NCI-H1048 (cell line): ENCODE measurements around the gene ARL2BP.
"Not testable (repeated sequence)": the region's sequence is repeated elsewhere in the genome, so short reads cannot be mapped to it uniquely, and the experiment has no call there.

ENCODE experiments used
- DNase-seq: peaks from one replicate; lab custom pipeline; 2025; lab: John Stamatoyannopoulos, UW

The ARL2BP gene

DNA sequence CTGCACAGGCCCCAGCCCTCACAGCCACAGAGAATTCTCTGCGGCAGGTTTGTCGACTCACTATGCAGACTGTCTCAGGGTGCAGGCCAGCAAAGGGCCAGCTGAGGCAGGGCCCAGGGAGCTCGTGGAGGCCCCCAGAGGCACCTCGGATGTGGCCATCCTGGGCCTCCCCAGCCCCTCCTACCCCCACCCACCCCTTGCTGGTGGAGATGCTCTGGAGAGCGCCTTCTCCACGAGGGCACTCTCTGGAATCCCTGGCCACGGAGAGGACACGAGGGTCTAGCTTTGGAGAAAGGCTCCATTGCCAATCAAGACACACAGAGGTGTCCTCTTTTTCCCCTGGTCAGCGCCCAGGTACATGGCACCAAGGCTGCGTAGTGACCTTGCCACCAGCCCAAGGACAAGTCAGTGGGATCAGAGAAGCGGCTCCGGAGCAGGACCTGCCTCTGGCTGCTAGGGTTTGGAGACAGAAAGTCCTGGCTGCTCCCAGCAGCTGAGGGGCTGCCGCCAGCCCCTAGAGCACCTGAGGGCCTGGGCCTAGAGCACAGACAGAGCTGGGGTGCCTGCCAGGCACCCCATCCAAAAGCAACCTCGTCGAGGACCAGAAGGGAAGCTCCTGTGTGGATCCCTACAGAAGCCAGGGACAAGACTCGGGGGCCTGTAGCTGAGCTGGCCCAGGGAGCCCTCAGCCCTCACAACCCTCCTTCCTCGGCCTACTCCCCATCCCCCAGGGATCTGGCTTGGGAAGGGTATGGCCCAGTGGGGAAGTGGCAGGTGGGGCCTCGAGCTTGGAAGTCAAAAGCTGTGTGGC lies 18.7 kb downstream of the ARL2BP start:
- DNase-seq, result no peak

DNA sequence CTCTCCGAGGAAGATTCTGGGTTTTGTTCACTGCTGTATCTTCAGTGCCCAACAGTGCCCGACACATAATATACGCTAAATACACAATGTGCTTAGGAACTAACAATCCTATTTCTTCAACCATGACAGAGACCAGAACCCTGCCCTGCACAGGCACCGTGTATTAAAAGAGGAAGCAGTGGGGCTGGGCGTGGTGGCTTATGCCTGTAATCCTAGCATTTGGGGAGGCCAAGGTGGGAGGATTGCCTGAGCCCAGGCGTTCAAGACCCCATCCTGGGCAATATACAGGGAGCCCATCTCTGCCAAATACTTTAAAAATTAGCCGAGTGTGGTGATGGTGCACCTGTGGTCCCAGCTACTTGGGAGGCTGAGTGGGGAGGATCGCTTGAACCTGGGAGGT lies 19.3 kb downstream of the ARL2BP start:
- DNase-seq, result no peak

DNA sequence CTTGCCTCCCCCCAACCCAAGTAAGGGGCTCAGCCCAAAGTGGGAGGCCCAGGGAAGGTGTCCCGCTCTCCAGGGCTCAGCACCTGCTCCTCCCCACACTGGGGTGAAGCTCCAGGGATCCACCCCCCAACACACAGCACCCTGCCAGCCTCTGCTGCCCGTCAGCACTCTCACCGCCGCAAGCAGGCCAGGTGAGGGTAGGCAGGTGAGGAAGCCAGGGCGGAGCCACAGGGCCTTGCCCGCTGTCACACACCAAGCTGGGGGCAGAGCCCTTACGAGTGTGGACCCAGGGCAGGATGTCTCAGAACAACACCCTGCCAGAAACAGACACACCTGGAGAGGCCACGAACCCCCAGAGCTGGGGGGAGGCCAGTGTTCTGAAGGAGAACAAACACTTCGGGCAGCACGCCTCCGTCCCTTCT lies 19.9 kb downstream of the ARL2BP start:
- no peak for DNase-seq

DNA sequence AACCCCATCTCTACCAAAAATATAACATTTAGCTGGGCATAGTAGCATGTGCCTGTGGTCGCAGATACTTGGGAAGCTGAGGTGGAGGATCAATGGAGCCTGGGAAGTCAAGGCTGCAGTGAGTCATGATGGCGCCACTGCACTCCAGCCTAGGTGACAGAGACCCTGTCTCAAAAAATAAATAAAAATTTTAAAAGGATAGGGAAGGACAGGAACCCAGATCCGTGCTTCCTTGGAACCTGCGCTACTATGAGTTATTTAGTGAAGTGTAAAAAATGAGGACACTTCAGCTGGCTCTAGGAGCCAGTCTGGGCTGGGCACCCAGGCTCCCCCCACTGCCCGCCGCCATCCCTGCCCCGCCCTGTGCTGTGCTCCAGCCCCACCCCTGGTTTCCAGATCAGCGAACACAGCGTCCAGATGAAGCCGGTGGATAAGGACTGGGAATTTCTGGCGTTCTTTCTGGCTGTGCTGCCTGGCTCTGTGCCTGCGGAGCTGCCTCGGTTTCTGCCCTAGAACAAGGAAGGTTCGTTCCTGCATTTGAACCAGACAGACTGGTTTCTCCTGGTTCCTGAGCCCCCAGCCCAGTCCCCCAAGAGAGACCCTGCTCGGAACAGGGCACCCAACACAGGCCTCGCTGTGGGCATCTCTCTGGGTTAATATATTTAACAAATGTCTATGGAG lies 20.9 kb downstream of the ARL2BP start:
- no peak for DNase-seq

DNA sequence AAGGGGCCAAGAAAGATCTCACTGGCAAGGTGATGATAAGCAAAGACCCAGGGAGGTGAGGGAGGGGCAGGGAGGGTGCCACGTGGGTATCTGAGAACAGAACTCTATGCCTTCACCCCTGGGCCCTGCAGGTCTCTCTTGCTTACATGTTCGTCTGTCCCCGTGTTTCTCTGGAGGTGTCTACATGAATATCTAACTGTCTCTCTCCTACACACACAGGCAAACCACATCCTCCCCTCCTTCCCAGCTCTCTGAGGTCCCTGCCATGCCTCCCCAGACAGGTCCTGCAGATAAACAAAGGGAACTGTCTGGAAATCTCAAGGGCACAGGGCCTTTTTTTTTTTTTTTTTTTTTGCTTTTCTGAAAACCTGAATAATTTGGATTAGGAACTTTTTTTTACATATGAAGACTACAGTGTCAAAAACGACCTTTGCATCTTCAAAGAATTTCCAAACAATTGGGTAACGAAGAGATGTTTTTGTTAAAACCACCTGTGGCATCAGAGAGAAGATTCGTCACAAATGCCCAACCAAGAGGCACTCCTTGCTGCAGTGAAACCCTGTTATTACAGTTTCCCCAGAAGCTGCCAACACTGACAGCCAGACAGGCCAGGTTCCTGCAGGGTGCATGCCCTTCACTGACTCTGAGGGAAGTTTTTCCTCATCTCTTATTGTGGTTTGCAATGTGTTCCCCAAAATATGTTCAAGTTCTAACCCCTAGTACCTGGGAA lies 21.6 kb downstream of the ARL2BP start:
- DNase-seq, result no peak

DNA sequence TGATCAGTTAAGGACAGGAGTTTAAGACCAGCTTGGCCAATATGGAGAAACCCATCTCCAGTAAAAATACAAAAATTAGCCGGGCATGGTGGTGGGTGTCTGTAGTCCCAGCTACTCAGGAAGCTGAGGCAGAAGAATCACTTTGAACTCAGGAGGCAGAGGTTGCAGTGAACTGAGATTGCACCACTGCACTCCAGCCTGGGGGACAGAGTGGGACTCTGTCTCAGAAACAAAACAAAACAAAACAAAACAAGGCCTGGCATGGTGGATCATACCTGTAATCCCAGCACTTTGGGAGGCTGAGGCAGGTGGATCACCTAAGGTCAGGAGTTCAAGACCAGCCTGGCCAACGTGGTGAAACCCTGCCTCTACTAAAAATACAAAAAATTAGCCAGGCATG lies 22.3 kb downstream of the ARL2BP start:
- DNase-seq, result not testable (repeated sequence)

DNA sequence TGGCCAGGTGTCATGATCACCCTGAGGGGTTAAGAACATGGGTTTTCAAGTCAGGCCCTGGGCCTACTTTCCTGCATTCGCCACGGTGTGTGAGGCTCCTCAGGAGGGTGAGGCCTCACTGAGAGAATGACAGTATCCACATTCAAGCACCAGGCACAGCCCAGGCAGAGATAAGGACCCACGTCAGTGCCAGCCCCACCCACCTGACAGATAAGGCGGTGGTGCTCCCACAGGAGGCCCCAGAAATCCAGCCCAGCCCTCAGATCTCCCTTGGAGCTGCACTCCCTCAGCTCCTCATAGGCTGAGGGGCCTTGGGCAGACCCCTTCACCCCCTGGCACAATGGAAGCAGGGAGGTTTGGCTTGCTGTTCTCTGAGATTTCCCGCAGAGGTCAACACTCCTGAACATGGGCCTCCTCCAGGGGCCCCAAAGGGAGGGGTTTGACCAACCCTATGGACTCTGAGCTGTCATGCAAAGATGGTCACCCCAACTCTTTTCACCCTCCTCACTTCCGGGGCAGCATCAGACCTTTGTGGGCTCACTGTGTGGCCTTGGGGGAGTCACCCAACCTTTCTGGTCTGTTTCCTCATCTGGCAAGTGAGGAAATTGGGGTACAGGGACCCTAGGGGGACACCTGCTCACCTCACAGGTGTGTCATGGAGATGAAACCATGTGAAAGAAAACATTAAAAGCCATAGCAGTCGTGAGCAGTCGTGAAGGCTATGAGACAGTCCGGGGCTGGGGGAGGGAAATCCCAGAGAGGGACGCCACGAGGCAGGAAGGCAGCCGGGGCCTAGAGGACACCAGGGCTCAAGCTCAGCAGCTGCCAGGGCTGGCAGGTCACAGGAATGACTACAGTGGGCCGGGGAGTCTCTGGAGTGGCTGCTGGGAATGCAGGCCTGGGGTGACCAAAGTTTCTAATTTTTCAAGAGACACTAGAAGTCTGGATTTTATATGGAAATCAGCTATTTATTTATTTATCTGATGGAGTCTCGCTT lies 24.0 kb downstream of the ARL2BP start:
- no peak for DNase-seq

DNA sequence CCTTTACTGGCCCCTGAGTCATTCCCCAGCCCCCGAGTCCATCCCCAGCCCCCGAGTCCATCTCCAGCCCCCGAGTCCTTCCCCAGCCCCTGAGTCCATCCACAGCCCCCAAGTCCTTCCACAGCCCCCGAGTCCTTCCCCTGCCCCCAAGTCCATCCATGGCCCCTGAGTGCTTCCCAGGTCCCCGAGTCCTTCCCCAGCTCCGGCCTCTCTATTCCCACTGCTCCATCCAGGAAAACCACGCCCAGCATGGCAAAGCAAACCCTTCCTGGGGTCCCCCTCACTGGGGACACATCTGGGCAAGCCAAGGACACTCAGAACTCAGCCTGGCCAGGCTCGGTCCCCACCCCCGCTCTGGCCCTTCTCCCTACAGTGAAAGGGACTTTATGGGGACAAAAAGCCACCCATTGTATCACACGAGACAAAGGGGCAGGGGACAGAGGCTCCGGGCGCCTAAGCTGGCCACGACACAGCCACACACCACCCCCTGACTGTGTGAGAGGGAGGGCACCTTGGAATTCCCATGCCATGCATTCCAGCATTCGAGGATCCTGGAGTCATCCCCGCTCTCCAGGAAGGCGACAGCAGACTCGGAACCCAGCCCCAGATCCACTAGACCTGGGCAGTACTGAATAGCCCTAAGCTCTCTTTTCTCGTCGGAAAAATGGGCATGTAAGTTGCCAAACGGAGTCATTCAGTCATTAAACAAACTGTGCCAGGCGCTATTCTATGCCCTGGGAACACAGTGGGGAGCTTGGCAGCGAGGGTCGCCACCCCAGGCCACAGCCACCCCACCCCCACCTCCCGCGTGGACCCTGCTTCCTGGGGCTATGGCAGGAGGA lies 25.4 kb downstream of the ARL2BP start:
- DNase-seq, result no peak

DNA sequence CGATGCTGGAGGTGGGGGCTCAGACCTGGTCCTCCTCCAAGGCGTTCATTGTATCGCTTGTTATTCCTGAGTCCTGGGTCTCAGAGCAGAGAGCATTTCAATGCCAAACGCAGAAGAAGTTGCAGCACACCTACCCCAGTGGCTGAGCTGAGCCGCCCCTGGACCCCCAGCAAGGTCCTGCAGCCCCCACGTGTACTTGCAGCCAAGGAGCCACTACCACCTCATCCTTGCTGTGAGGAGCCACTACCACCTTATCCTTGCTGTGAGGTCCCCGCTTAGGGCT lies 25.9 kb downstream of the ARL2BP start:
- DNase-seq, result no peak

DNA sequence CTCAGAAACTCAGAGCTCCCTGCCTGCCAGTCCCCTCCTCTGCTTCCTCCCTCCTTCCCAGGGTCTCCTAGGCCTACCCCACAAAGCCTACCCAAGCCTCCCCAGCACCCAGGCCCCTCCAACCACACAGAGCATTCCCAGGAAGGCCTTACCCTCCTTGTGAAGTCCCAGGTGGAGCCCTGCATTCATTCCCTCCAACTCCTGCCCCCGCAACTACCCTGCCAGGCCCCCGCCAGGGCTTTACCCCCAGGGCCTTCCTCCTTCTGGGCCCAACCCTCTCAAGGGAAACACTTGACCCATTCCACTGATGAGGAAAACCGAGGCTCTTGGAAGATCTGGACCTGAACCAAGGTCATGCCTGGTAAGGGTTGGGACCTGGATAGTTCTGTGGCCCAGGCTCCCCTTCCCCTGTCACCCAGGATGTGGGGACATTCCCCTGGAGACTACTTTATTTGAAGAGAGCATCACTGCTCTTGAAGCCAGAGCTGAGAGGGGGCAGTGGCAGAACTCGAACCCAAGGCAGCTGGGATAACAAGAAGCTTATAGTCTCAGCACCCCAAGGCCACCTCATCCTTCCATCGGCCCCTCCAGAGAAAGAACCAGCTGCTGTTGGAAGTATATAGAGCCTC lies 26.9 kb downstream of the ARL2BP start:
- DNase-seq, result no peak

DNA sequence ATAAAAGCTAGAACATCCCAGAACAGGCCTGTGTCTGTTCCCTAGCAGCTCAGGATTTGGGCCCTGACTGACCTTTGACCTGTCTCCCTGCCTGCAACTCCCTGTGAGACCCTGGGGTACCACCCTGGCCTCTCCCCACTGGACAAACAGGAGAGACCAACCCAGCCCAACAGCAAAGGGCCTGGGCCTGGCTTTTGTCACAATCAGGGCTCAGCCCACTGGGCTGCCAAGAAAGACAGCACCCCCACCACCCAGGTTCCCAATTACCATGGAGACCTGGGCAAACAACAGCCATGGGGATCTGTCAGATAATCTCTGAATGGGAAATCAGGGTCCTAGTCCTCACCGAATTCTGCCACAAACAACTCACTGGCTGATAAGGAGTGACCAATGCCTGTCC lies 28.3 kb downstream of the ARL2BP start:
- no peak for DNase-seq

DNA sequence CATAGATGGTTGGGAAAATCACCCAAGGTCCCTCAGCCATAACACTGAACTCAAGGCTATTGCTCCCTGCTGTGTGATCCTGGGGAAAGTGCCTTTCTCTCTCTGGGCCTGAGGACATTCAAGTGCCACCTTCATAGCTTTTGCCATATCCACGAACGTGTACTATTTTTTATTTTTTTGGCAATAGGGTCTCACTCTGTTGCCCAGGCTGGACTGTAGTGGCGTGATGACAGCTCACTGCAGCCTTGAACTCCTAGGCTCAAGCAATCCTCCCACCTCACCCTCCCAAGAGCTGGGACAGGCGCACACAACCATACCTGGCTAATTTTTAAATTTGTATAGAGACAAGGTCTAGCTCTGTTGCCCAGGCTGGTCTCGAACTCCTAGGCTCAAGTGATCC lies 28.8 kb downstream of the ARL2BP start:
- no peak for DNase-seq

DNA sequence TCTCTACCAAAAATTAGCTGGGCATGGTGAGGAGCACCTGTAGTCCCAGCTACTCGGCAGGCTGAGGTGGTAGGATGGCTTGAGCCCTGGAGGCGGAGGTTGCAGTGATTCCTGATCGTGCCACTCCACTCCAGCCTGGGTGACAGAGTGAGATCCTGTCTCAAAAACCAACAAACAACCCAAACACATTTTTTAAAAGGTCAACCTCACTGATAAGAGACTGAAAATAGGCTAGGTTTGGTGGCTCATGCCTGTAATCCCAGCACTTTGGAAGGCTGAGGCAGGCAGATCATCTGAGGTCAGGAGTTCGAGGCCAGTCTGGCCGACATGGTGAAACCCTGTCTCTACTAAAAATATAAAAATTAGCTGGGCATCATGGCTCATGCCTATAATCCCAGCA lies 30.9 kb downstream of the ARL2BP start:
- DNase-seq, result not testable (repeated sequence)

DNA sequence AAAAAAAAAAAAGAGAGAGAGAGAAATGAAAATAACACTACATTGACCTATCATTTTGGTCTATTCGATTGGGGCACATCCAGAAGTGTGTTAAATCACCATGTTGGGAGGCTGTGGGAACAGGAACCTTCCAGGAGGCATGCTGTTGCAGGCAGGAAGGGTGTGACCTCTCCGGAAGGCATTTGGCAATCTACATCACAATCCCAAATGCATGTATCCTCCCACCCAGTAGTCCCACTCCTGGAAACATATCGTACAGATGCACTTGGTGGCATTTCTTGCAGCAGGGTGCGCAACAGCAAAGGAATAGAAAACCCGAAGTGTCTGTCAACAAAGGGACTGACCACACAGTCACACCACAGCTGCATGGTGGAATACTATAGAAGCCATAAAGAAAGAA lies 31.5 kb downstream of the ARL2BP start:
- no peak for DNase-seq

DNA sequence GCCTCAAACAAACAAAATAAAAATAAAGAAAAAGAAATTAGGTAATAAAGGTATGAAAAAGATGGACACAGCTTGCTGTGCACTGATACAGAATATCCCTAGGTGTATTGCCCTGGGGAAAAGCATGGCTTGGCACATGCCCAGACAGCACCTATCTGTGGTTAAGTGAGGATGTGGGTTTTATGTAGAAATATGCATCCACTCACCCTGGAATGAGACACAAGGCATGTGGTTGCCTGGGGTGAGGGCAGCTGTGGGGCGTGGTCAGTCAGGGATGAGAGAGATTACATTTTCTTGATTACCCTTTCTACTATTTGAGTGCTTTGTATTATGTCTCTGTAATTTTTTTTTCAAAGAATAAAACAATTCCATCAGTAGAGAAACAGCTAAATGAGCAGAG lies 32.5 kb downstream of the ARL2BP start:
- no peak for DNase-seq

DNA sequence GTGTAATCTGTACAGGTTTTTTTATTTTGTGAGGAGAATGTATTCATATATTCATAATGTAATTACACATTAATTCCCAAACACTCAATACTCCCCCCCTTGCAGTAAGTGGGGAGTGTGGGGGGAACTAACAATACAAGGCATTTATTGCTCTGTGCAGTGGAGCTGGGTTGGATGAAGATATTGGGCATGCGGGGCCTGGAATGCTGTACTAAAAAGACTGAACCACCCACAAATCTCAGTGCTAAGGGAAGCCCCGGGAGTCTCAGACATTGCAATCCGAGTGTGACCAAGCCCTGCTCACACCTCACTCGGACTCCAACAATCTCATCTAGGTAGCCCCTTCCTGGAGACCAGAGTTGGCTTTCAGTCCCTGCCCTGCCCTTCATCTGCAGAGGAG lies 33.4 kb downstream of the ARL2BP start:
- DNase-seq, result no peak

DNA sequence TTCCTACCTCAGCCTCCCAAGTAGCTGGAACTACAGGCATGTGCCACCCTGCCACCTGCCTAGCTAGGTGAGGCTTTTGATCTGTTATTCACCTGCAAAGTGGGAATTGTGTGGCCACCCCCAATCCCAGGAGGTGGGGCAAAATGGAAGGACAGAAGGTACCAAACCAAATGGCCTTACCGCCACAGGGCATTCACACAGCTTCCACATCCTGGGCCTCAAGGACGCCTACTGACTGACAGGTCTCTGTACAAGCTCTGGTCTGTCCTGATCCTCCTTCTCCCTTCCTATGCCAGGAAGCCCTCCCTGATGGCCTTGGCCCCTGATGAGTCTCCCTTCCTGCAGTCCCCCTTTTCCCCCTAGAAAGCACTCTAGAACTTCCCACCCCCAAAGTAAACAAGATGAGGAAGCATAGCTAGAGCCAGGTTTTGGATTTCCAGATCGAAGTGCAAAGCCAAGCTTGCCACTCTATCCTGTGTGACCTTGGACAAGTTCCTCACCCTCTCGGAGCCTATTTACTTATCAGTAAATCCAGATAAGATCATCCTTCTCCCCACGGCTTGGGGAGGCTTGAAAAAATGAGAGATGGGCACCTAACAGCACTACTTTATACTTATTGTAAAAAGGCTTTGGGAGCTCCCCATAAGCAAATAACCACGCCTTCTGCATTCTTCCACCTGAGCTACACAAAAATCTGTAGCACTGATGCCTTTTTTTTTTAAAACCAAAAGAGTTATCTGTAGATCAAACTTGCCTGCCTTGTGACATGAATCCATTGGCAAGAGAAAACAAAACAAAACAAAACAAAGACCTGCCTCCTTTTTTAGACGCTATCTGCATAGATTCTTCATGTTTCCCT lies 35.0 kb downstream of the ARL2BP start:
- no peak for DNase-seq

DNA sequence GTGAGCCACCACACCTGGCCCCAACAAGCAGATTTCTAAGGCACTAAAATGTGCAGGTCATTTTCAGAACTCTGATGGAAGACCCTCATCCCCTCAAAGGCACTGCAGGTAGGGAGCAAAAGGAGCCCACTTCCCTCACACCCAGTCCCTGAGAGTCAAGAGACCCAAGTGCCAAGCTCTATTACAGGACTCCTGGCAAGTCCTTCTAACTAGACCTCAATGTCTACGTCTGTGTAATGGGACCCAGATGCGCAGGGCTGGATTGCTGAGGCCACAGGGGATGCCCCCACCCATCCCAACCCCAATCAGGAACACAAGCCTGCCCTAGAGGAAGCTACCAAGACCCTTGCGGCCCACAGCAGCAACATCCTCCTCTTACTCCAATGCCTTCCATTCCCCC lies 36.7 kb downstream of the ARL2BP start:
- DNase-seq, result no peak

DNA sequence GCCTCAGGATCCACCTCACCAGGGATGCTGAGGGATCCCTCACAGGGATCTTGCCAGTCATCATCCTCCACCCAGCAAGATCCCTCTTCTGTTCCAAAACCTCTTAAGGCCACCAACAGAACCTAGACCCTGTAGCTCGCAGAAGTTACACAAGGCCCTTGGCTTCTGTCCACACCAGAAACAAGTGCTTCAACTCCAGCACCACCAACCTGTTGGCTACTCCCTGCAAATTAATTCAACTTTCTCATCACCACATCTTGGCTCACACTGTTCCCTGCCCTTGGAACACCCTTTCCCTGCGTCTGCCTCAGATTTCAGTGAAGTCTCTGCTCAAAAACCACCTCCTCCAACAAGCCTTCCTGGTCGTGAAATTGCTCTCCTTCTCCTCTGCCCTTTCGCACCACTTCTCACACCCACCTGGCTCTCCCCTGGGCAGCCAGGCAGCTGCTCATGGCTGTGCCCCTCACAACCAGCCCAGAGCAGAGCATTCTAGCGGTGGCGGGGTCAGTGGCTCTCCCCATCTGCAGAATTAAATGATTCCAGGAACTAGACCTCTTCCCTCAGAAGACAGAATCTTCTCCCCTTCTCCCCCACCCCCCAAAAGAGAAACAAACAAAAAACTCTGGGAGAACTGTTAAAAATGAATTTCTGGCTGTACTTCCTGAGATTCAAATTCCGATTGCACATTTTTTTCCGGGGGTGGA lies 37.6 kb downstream of the ARL2BP start:
- no peak for DNase-seq
